NK-92 (cell line): Measurements from ENCODE around the gene DENND1A.

ENCODE experiments used
- DNase-seq: peaks from one replicate; lab custom pipeline; 2025; ENCODE audit not compliant: unreplicated experiment; lab: John Stamatoyannopoulos, UW

DENND1A gene

GRCh38 chr9:123365287-123365880, 564.5 kb downstream of the DENND1A start:
- no peak for DNase-seq

GRCh38 chr9:123364241-123364824, 565.6 kb downstream of the DENND1A start:
- no peak for DNase-seq

DNA sequence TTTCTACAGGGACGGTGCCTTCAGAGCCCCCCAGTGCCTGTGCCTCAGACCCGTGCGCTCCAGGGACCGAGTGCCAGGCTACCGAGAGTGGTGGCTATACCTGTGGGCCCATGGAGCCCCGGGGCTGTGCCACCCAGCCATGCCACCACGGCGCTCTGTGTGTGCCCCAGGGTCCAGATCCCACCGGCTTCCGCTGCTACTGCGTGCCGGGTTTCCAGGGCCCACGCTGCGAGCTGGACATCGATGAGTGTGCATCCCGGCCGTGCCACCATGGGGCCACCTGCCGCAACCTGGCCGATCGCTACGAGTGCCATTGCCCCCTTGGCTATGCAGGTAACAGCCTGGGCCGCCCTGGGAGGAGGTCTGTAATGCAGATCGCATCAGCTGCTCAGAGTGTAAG, 567.1 kb downstream of the DENND1A start:
- no peak for DNase-seq

- DNase-seq, result no peak
Observed at GRCh38 chr9:123361731-123362510, 568.0 kb downstream of the DENND1A start.

- no peak for DNase-seq
Observed at GRCh38 chr9:123361086-123361730, 568.7 kb downstream of the DENND1A start.

DNA sequence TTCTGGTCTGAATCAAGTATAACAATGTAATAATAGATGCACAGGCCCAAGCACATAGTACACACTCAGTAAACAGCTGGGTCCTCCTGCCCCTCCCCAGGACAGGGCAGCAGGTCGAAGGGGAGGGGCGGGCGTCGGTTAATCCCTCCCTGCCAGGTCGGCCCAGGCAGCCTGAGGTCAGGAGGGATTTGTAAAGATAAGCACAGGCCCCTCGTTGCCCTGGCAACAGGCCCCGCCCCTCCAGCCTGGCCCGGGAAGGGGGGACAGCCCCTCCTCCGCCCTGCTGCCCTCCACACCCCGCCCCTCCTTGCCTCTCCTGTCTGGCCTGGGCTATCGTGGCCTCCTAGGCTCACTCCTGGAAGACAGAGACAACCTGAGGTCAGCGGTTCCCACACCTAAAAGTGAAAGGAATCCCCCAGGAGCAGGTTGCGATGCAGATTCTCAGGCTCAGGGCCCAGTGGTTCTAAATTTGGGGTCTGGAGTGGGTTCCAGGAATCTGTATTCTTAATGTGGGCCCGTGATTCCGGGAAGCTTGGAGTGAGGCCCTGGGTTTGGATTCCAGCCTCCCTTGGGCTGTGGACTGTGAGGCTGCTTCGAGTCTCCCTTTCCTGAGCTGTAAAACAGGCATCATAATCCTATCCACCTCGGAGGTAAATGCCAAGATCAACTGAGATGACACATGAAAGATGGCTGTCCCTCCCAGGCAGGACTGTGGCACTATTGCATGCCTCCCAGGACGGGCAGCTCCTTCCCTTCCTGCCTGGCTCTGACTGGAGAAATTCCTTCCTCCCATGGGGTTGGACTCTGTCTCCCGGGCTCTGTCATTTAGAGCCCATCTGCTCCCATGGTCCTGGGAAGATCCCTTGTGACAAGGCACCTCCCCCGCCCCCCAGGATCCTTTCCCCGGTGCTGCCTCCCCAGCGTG, 569.5 kb downstream of the DENND1A start:
- no peak for DNase-seq

DNA sequence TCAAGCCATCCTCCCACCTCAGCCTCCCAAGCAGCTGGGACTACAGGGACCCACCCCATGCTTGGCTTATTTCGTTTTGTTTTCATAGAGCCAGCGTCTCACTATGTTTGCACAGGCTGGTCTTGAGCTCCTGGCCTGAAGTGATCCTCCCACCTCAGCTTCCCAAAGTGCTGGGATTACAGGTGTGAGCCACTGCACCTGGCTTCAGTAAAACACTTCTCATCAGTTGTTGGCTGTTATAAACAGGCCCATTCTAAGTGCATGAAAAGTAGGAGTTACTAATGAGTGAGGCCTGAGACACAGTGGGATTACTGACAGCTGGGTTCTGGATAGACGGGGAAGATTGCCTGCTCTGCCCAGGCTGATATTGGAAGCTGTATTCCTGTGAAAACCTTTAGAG, 570.4 kb downstream of the DENND1A start:
- DNase-seq, result no peak

DNA sequence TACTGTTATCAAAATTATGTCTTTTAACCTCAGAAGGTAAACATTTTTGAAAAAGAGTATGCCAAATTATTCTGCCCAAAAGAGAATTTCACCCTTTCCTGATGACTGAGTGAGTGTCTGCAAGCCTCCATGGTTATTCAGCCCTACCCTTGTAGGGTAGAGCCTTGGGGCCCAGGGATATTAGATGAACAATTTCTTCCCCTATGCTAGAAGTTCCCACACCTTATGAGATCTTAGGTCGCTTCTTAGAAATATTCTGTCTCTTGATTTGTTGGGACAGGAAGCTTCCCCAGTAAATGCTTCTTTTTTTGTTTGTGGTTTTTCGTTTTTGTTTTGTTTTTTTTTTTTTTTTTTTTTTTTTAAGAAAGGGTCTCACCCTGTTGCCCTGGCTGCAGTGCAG, 570.8 kb downstream of the DENND1A start:
- DNase-seq, result no peak

DNA sequence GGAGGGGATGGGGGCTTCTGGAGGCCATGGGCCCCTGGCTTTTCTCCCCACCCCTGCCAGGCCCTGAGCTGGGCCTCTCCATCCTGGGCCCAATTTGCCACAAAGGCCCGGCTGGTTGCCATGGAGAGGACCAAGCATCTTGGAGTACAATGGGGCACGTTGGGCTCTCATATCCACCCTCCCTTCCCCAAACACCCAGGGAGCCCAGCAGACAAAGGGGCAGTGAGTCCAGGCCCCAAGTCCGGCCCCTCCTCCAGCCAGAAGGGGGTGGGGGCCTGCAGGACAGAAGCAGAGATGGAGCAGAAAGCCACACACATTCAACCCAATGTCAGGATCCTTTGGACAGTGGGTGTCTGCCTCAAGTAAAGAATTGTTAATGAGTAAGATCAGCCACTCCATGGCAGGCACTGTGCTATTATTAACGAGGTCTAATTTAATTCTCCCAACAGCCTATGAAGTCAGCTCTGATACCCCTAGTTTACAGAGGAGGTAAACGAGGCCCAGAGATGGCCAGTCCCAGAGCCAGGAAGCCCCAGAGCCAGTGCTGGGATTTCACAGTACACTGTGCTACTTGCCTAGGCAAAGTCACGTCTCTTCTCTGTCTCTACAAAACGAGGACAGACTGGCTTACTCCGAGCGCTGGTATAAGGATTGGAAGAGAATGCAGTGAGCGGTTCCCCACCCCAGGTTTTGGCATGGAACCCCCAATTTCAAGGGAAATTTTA, 571.6 kb downstream of the DENND1A start:
- no peak for DNase-seq

DNA sequence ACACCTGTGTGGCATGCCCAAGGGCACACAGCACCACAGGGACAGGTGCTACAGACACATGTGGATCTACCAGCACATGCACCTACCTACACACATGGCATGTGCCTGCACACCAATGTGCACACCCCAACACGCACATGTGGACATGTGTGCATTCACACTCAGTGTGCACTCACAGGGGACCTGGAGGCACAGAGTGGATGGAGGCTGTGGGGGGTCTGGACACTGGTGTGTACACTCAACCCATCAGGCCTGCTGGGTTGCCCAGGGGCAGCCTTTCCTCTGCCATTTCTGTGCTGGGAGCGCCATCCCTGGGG, 572.2 kb downstream of the DENND1A start:
- no peak for DNase-seq

DNA sequence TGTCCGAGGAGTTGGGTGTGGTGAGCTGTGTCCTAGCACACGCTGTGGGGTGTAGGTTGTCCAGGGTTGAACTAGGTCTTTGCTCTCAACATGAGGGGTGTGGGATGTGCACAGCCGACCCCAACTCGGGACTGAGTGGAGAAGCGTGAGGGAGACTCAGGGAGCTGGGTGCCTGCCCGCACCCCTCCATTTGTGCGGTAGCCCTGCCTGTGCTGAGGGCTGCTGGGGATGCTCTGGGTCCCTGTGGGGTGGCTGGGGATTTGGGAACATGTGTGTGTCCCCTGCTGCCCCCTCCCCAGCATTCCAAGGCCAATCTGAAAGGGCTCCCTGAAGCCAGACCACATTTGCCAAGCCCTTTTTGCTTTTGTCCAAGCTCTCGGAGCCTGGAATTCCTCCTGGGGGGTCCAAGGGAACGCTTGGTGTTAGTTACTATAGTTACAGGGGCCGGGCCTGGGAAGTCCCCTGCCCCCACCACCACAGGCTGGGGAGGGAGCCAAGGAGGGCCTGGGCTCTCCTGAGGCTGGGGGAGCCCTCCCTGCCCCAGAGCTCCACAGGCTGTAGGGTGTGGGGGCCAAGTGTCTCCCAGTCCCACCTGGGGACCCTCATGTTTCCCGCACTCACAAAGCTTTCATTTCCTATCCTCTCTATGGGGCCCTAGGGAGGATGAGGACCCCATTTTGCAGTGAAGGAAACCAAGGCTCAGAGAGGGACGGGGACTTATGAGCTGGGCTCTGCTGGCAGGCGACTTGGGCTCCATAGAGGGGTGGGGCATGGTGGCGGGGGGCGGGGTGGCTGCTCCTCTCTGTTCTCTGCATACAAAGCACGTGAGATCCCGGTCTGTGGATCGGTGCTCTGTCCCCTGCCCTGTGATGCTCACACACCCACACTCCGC, 572.8 kb downstream of the DENND1A start:
- no peak for DNase-seq

DNA sequence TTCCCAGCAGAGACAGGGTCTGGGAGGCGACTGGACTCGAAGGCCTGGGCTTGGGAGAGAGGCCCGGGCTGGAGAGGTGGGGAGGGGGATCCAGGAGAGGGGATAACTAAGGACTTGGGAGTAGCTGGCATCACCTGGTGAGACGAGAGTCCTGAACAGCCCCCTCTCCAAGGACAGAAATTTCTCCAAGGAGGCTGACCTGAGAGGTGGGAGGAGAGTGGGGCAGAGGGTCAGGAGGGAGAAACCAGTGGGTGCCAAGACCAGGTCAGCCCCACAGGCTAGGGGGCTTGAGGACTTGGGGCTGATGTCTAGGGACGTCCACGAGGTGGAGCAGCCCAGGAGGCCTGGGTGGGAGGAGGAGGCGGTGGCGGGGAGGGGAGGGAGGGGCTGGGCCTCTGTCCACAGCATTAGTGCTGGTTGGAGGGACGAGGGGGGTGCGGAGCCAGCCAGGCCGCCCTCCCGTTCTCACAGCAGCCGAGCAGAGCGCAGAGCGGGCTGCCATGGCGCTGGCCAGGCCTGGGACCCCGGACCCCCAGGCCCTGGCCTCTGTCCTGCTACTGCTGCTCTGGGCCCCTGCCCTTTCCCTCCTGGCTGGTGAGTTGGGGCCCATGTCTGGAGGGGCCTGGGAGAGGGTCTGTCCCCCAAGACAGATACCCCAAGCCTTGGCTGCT, 574.0 kb downstream of the DENND1A start, which contains the start of gene CRB2:
Gene CRB2 (plus strand): TSS at position 437 of the 671 bp plus-strand sequence. CDS start 64 bp downstream, at position 501.
- DNase-seq, result no peak

- DNase-seq, result no peak
Observed at GRCh38 chr9:123354806-123355508, 575.0 kb downstream of the DENND1A start.

DNA sequence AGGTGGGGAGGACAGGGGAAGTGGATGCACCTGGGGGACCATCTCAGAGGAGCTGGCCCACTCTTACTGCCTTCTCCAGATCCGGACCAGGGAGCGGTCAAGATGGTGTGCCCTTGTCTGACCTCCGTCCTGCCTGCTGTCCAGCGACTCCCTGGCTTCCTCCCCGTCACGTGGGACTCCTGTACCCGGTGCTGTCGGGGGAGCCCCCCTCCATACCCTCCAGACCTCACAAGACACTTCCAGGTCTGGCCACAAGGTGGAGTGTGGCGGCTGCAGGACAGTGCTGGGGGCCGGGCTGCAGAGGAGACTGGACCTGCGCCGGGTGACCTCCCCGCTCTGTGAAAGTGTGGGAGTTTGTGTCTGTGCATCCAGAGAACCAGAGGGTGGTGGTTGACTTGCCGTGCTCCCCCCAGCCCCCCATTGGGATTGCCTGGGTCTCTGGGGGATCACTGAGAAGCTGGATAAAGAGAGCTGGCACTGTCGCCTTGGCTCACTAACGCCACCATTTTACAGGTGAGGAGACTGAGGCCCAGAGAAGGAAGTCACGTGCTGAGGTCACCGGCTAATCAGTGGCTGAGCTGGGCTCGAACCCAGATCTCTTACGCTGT, 575.8 kb downstream of the DENND1A start:
- DNase-seq, result no peak

DNA sequence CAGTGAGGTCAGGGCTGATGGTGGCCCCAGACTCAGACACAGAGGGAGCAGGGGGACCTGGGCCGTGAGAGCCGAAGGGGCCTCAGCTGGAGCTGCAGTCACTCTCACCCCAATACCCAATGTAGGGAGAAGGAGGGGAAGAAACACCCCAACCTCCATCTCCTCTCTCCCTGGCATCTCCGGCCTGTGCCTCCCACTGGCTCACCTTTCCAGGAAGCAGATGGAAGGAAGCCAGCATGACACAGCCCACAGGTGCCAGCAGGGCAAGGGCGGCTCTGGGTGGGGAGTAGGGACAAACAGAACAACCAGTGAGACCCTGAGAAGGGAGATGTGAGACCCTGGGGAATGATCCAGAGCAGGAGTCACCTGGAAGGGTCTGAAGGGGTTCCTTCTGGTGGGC, 576.9 kb downstream of the DENND1A start:
- DNase-seq, result no peak

DNA sequence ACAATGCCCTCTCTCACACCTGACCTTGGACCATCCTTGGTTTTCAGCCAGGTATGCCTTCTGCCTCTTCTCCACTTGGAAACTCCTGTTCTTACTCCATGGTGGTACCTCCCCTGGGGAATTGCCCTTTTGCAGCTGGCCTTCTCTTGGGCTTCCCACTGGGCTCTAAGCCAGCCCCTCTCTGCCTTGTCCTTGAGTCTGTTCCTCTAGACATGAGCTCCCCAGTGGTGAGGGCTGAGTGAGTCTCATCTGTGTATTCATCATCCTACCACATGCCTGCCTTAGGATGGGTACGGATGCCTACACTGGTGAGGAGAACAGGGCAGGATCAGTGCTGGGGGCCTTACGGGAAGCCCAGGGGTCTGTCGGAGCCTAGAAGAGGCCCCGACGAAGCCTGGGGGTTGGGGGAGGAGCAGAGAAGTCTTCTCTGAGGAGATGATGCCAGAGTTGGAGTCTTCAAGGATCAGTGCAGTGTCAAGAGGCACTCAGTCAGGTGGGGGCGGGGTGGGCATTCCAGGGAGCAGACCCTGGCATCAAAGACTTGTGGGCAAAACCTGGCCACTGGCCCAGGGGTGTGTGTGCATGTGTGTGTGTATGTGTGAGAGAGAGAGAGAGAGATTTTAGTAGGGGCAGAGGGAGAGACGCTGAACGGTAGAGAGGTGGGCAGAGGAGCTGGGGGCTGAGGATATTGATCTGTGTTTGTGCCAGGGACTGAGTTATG, 579.2 kb downstream of the DENND1A start:
- DNase-seq, result no peak
